GM10266 (cell line): ENCODE data around the gene MAP3K4.

Experiments used
- DNase-seq: peaks from one replicate; pipeline ENCODE4 v3.0.0; 2012; ENCODE audit errors: extremely low spot score
- TF ChIP-seq, protein P1 (sequence below): IDR thresholded peaks from 2 replicates; pipeline ENCODE4 v1.5.1; 2012; ENCODE audit warnings: mild to moderate bottlenecking, low read depth; ENCODE audit not compliant: control insufficient read depth, insufficient read depth; ENCODE audit errors: missing control alignments

MAP3K4 gene

DNA sequence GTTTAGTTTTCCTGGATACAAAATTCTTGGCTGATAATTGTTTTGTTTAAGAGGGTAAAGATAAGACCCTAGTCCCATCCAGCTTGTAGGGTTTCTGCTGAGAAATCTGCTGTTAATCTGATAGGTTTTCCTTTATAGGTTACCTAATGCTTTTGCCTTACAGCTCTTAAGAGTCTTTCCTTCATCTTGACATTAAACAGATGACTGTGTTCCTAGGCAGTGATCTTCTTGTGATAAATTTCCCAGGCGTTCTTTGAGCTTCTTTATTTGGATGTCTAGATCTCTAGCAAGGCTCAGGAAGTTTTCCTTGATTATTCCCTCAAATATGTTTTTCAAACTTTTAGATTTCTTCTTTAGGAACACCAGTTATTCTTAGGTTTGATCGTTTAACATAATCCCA is 134.0 kb downstream of the MAP3K4 start:
- TF ChIP-seq, protein P1, sequence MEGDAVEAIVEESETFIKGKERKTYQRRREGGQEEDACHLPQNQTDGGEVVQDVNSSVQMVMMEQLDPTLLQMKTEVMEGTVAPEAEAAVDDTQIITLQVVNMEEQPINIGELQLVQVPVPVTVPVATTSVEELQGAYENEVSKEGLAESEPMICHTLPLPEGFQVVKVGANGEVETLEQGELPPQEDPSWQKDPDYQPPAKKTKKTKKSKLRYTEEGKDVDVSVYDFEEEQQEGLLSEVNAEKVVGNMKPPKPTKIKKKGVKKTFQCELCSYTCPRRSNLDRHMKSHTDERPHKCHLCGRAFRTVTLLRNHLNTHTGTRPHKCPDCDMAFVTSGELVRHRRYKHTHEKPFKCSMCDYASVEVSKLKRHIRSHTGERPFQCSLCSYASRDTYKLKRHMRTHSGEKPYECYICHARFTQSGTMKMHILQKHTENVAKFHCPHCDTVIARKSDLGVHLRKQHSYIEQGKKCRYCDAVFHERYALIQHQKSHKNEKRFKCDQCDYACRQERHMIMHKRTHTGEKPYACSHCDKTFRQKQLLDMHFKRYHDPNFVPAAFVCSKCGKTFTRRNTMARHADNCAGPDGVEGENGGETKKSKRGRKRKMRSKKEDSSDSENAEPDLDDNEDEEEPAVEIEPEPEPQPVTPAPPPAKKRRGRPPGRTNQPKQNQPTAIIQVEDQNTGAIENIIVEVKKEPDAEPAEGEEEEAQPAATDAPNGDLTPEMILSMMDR: no peak
- no peak for DNase-seq

DNA sequence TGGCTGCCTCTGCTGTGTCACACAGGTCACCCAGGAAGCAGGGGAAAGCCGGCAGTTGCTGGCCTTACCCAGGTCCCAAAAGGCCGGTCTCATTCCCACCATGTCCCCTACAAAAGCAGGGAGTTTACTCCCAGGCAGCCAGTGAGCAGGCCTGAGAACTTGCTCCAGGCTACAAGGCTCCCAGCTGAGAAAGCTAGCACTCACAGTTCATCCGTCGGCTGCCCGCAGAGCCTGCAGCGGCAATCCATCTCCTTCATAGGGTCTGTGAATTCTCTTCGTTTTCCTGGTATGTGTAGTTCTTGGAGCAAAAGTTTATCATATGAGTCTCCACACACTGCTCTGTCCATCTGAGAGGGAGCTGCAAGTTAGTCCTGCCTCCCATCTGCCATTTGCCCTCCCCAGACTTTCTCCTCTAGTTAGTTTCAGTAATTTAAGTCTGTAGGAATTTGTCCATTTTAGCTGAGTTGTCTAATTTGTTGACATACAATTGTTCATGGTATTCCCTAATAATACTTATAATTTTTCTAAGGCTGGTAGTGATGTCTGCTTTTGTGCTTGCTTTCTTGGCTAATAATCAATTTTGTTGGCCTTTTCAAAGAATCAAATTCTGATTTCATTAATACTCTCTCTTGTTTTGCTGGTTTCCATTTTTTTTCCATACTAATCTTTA is 135.6 kb downstream of the MAP3K4 start:
- TF ChIP-seq, protein P1: no peak
- DNase-seq: no peak

DNA sequence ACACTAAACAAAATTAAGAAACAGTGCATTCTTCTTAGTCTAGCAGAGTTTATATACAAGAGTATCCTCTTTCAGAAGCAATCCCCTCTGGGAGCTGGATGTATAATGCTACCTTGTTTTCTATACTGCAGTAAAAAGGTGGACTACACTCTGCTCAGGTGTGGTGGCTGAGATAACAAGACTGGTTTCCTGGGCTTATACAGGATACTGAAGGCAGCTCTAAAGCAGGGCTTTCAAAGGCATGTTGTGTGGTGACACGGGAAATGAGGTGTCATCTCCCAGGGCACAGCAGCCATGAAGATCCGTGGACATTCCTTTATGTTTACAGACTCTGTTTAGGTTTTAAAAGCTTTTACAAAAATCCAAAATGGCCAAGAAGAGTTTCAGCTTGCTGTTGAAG is 136.7 kb downstream of the MAP3K4 start:
- TF ChIP-seq, protein P1: no peak
- no peak for DNase-seq

DNA sequence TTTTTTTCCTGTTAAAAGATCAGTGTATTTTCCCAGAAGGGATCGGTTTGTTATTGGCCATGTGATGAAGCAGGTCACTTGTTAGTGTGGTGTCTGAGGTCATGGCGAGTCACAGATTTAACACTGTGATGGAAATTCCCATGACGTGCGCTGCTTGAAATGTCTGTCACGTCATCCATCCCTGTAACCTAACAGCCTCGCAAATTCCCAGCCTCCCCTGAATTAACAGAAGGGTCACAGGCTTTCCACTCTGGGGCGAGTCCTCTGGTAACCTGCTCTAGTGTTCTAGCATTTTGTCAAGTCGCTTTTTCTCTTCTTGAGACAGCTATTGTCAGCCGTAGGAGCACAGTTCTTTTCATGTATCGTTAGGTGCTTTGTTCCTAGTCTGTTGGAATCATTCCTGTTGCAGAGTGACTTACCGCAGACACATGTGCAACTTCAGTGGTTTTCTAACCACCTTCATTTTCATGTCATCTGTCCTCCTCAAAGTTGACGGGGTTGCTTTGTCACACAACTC is 137.2 kb downstream of the MAP3K4 start:
- TF ChIP-seq, protein P1: no peak

DNA sequence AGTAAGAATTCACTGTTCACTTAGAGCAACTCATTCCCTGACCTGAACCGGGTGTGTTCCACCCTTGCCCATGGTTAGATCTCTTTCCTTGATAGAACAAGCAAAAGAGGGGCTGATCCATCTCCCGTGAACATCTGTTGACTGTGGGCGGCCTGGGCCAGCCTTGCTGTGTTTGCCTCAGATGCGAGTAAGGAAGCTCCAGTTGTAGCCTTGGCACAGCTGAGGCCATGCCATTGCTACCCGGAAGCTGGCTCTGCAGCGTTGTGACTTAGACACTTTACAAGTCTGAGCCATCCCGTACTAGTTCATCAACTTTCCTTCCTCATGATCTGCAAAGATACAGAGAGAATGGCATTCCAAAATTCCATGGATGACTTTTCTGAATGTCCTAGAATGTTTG is 139.0 kb downstream of the MAP3K4 start:
- TF ChIP-seq, protein P1: no peak
- no peak for DNase-seq

More for the DNA sequence above, 137.2 kb downstream of the MAP3K4 start:
- no peak for DNase-seq

DNA sequence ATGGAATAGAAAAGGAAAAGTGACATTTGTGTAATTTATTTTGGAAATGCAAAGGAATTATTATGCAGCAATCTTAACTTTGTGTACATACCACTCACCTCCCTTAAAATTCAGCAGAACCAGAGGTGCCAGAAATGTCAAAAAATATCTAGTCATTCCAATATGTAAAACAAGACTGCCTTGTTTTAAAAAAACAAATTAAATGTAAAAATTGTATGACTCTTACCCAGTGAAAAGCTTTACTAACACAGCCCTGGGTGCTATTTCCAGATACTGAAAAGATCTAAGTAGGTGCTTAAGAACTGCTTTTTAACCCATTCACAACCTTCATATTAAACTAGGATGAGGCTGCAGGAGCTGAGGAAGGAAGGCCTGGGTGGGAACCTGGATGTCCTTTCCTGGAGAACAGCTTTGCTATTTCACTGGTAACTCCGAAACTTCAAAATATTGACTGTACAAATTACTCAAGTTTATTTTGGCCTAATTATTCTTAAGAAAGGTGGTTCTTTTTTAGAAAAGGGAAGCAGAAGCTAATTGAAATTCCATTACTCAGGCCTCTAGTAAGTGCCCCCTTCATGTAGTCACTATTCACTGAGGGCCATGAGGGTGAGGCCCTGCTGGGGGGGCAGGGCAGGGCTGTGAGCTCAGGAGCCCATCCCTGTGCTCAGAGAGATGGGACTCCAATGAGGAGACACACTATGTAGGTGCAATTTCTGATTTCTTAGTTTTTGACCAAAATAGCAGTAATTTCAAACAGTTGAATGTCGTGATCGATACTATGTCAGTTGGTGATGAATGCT is 139.6 kb downstream of the MAP3K4 start:
- no peak for DNase-seq
- TF ChIP-seq, protein P1: no peak

DNA sequence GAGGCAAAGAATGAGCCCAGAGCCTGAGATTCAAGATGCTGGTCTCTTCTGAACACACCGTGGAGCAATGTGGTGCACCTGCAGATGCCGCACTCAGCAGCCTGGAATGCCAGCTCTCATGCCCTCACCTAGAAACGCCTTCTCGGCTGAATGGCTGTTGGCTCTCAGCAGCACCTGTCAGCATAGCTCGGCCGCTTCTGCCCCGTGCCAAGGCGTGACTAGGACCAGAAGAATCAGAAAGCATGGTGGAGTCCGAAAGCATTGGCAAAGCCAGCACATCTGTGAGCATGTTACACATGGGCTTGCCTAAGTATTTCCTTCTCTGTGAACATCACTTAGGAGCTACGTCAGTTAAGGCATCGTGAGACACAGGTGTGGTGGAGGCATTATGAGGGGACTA is 140.8 kb downstream of the MAP3K4 start:
- TF ChIP-seq, protein P1: no peak
- DNase-seq: no peak
